Muscle of leg (tissue), 11 donors: Measurements from ENCODE around the gene NRIP1. TPM values are rescaled to one million over a fixed set of nuclear protein-coding genes. Genes with fewer than 3 reads are reported as not detected.
A peak's percentile ranks its signal among the peaks of the same experiment; 100 is the strongest.

Source experiments
- DNase-seq: peaks from one replicate; pipeline ENCODE4 v3.0.0; 2013
- H3K27ac ChIP-seq: one replicate; pipeline ENCODE4 v1.5.1; 2013; ENCODE audit warnings: mild to moderate bottlenecking, low read length, control low read depth
- H3K27me3 ChIP-seq: one replicate; pipeline ENCODE4 v1.6.1; 2013; ENCODE audit warnings: low read length; ENCODE audit not compliant: control insufficient read depth, insufficient read depth
- H3K36me3 ChIP-seq: one replicate; pipeline ENCODE4 v1.6.1; 2013; ENCODE audit warnings: low read length; ENCODE audit not compliant: control insufficient read depth, insufficient read depth
- H3K4me1 ChIP-seq: one replicate; pipeline ENCODE4 v1.6.1; 2013; ENCODE audit warnings: low read length; ENCODE audit not compliant: control insufficient read depth, insufficient read depth
- H3K4me3 ChIP-seq: one replicate; pipeline ENCODE4 v1.5.1; 2013; ENCODE audit warnings: low read length, control low read depth
- H3K9me3 ChIP-seq: replicated peaks from 2 replicates; pipeline ENCODE4 v1.6.1; 2013; ENCODE audit warnings: low read depth, low read length; ENCODE audit not compliant: control insufficient read depth
- WGBS: methylation state at CpG from one replicate; pipeline ENCODE4 v1.1.5; 2013; ENCODE audit warnings: missing lambda C conversion rate; ENCODE audit not compliant: insufficient coverage; 5-methylcytosine and 5-hydroxymethylcytosine counted together
- polyA plus RNA-seq, 8 donors: library from polyadenylated mRNA; unstranded; fragments of 120-200 nt; gene quantifications; one replicate each; pipeline versions ENCODE4 v1.2.1 to v1.2.3, GENCODE V29; 2013; ENCODE audit warnings: inconsistent platforms in 1 of 8, low replicate concordance in 1 of 8; ENCODE audit not compliant: insufficient read length in 8 of 8, insufficient read depth in 1 of 8
- total RNA-seq: library from RNA; stranded (reverse); fragments of 120-200 nt; gene quantifications from one replicate; pipeline ENCODE4 v1.2.4, GENCODE V29; 2013

NRIP1 gene
- total and polyA plus RNA-seq, 9 donors, result 28.6 to 75.4 (median 39.2) TPM

- peak; percentile 52 for DNase-seq
- no CpG with 5 or more reads among the region's 1 CpG for WGBS
- Histone ChIP-seq H3K4me1 (no peaks in the 10 kb centered on the region), H3K27ac (no peak overlapping the region), H3K36me3 (no peaks in the 10 kb centered on the region), H3K9me3 (no peaks in the 10 kb centered on the region), H3K4me3 (no peak overlapping the region), H3K27me3 (no peaks in the 10 kb centered on the region)
Measured at GRCh38 chr21:15095326-15095725, 30.5 kb upstream of the NRIP1 start.

GRCh38 chr21:15094706-15095105 lies 29.9 kb upstream of the NRIP1 start:
- no CpG with 5 or more reads among the region's 4 CpGs for WGBS
- peak; percentile 36 for DNase-seq
- Histone ChIP-seq H3K9me3 (no peaks in the 10 kb centered on the region), H3K27me3 (no peaks in the 10 kb centered on the region), H3K27ac (no peak overlapping the region), H3K4me1 (no peaks in the 10 kb centered on the region), H3K36me3 (no peaks in the 10 kb centered on the region), H3K4me3 (no peak overlapping the region)

GRCh38 chr21:15093216-15093615 lies 28.4 kb upstream of the NRIP1 start:
- Histone ChIP-seq H3K27ac (no peak overlapping the region), H3K4me3 (no peak overlapping the region), H3K36me3 (no peaks in the 10 kb centered on the region), H3K9me3 (no peaks in the 10 kb centered on the region), H3K27me3 (no peaks in the 10 kb centered on the region), H3K4me1 (no peaks in the 10 kb centered on the region)
- no peak for DNase-seq
- no CpG with 5 or more reads among the region's 1 CpG for WGBS

- Histone ChIP-seq H3K4me3 (no peak overlapping the region), H3K4me1 (no peaks in the 10 kb centered on the region), H3K27ac (no peak overlapping the region), H3K27me3 (no peaks in the 10 kb centered on the region), H3K36me3 (no peaks in the 10 kb centered on the region), H3K9me3 (no peaks in the 10 kb centered on the region)
- no peak for DNase-seq
- WGBS, result no CpG with 5 or more reads among the region's 2 CpGs
Measured at GRCh38 chr21:15092745-15093144, 27.9 kb upstream of the NRIP1 start.

GRCh38 chr21:15090390-15090789 lies 25.6 kb upstream of the NRIP1 start:
- Histone ChIP-seq H3K36me3 (no peaks in the 10 kb centered on the region), H3K27ac (no peak overlapping the region), H3K9me3 (no peaks in the 10 kb centered on the region), H3K4me1 (no peaks in the 10 kb centered on the region), H3K27me3 (no peaks in the 10 kb centered on the region), H3K4me3 (no peak overlapping the region)
- no CpG with 5 or more reads among the region's 1 CpG for WGBS
- DNase-seq, result no peak

- no peak for DNase-seq
- no CpG with 5 or more reads among the region's 1 CpG for WGBS
- H3K36me3 ChIP-seq, result no peaks in the 10 kb centered on the region
- H3K27ac ChIP-seq, result no peak overlapping the region
- H3K27me3 ChIP-seq, result no peaks in the 10 kb centered on the region
- no peak overlapping the region for H3K4me3 ChIP-seq
- H3K9me3 ChIP-seq, result no peaks in the 10 kb centered on the region
- H3K4me1 ChIP-seq, result no peaks in the 10 kb centered on the region
Measured at GRCh38 chr21:15088488-15088887, 23.7 kb upstream of the NRIP1 start.

- DNase-seq, result no peak
- Histone ChIP-seq H3K36me3 (no peaks in the 10 kb centered on the region), H3K27ac (no peak overlapping the region), H3K4me1 (no peaks in the 10 kb centered on the region), H3K4me3 (no peak overlapping the region), H3K9me3 (no peaks in the 10 kb centered on the region), H3K27me3 (no peaks in the 10 kb centered on the region)
Measured at GRCh38 chr21:15084668-15085067, 19.9 kb upstream of the NRIP1 start.

GRCh38 chr21:15080526-15080925 lies 15.7 kb upstream of the NRIP1 start:
- H3K27ac ChIP-seq, result no peak overlapping the region
- no peaks in the 10 kb centered on the region for H3K36me3 ChIP-seq
- no CpG with 5 or more reads among the region's 2 CpGs for WGBS
- no peaks in the 10 kb centered on the region for H3K4me1 ChIP-seq
- no peak overlapping the region for H3K4me3 ChIP-seq
- no peaks in the 10 kb centered on the region for H3K9me3 ChIP-seq
- no peaks in the 10 kb centered on the region for H3K27me3 ChIP-seq
- DNase-seq, result no peak

GRCh38 chr21:15079269-15079668 lies 14.5 kb upstream of the NRIP1 start:
- no peaks in the 10 kb centered on the region for H3K36me3 ChIP-seq
- no peak overlapping the region for H3K4me3 ChIP-seq
- H3K9me3 ChIP-seq, result no peaks in the 10 kb centered on the region
- WGBS, result 93% methylated on average over 5 of the region's 10 CpGs
- no peaks in the 10 kb centered on the region for H3K4me1 ChIP-seq
- no peak overlapping the region for H3K27ac ChIP-seq
- no peak for DNase-seq
- no peaks in the 10 kb centered on the region for H3K27me3 ChIP-seq

- WGBS, result 100% methylated on average over 1 of the region's 2 CpGs
- no peak overlapping the region for H3K4me3 ChIP-seq
- H3K27ac ChIP-seq, result no peak overlapping the region
- H3K4me1 ChIP-seq, result no peaks in the 10 kb centered on the region
- no peak for DNase-seq
- no peaks in the 10 kb centered on the region for H3K27me3 ChIP-seq
- no peaks in the 10 kb centered on the region for H3K9me3 ChIP-seq
- H3K36me3 ChIP-seq, result no peaks in the 10 kb centered on the region
Measured at GRCh38 chr21:15078180-15078579, 13.4 kb upstream of the NRIP1 start.

- WGBS, result no CpG with 5 or more reads among the region's 4 CpGs
- no peak for DNase-seq
- Histone ChIP-seq H3K4me1 (no peaks in the 10 kb centered on the region), H3K4me3 (no peak overlapping the region), H3K27me3 (no peaks in the 10 kb centered on the region), H3K27ac (no peak overlapping the region), H3K36me3 (no peaks in the 10 kb centered on the region), H3K9me3 (no peaks in the 10 kb centered on the region)
Measured at GRCh38 chr21:15077529-15078145, 12.8 kb upstream of the NRIP1 start.
